ENCODE results near the gene DPM1. TPM values are rescaled to one million over a fixed set of nuclear protein-coding genes. Genes with fewer than 3 reads are reported as not detected.

The DPM1 gene
- total RNA-seq, 2 donors from 2014 or later: 18.1 to 32.7 TPM

DNA sequence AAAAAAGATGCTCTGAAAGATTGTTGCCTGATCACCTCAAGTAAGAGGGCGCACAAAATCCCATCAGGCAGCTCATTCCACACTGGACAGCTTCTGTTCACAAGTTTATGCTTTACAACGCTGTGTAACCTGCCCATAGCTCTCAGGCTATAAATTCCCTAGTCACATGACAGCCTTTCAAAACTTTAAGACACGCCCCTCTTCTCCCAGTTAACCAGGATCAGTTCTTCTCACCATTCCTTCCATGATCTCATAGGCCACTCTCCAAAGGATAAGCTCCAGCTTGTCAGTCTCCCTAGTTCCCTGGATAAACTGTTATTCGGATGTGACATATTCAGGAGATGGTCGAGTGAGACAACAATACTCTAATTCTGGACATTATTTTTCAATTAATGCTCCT, 42.1 kb downstream of the DPM1 start:
- Histone ChIP-seq H3K36me3 (replicated peaks in 1 of 2; ENCODE audit: insufficient read depth in 1 of 2, low read depth in 2 of 2) (no peaks in the 10 kb centered on the region), H3K27ac (no peak overlapping the region), H3K4me3 (no peak overlapping the region), H3K9me3 (no peaks in the 10 kb centered on the region), H3K27me3 (no peaks in the 10 kb centered on the region), H3K4me1 (peaks cover 69% of the 10 kb centered on the region)
- intact Hi-C loops (cut with DNase I): no loop called here
- ATAC-seq (peak; percentile 47), DNase-seq (no peak)
- 57 to 58% methylated on average over 5 of the region's 5 CpGs for WGBS, 2 donors
- TF ChIP-seq POLR2A (IDR thresholded peaks at IDR 0.05): no peak
- TF ChIP-seq CTCF (IDR thresholded peaks at IDR 0.05): no peak

GRCh38 chr20:50915424-50915823, 42.9 kb downstream of the DPM1 start:
- peaks cover 68% of the 10 kb centered on the region for H3K4me1 ChIP-seq
- TF ChIP-seq POLR2A (IDR thresholded peaks at IDR 0.05) (no peak), CTCF (IDR thresholded peaks at IDR 0.05) (no peak)
- H3K27me3 ChIP-seq: no peaks in the 10 kb centered on the region
- no peak overlapping the region for H3K4me3 ChIP-seq
- intact Hi-C loops (cut with DNase I): no loop called here
- no peaks in the 10 kb centered on the region for H3K9me3 ChIP-seq
- ATAC-seq (no peak), DNase-seq (no peak)
- H3K36me3 ChIP-seq (replicated peaks in 1 of 2; ENCODE audit: insufficient read depth in 1 of 2, low read depth in 2 of 2): no peaks in the 10 kb centered on the region
- H3K27ac ChIP-seq: no peak overlapping the region
- WGBS, 2 donors: 57 to 68% methylated on average over 3 of the region's 3 CpGs

DNA sequence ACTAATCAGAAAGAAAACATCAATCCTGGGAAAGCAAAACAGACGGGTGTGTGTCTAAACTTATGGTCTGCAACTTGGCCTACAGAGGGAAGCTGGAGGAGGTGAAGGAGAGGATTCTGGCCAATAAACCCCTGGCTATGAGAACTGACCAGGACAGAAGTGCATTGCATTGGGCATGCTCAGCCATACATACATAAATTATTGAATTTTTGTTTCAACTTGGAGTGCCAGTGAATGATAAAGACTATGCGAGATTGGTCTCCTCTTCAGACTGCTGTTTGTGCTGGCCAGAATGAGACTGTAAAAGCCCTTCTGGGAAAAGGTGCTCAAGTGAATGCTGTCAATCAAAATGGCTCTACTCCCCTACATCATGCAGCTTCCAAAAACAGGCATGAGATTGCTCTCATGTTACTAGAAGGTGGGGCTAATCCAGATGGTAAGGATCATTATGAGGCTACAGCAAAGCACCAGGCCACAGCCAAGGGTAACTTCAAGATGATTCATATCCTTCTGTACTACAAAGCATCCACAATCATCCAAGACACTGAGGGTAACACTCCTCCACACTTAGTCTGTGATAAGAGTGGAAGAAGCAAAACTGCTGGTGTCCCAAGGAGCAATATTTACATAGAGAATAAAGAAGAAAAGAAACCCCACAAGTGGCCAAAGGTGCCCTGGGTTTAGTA, 44.5 kb downstream of the DPM1 start:
- 39 to 46% methylated on average over 2 of the region's 2 CpGs for WGBS, 2 donors

GRCh38 chr20:50911716-50912115, 46.6 kb downstream of the DPM1 start:
- no peak for ATAC-seq
- peaks cover 41% of the 10 kb centered on the region for H3K4me1 ChIP-seq
- intact Hi-C loops (cut with DNase I): no loop called here
- H3K36me3 ChIP-seq (replicated peaks in 1 of 2; ENCODE audit: insufficient read depth in 1 of 2, low read depth in 2 of 2): no peaks in the 10 kb centered on the region
- DNase-seq: no peak
- no peak overlapping the region for H3K4me3 ChIP-seq
- H3K27me3 ChIP-seq: no peaks in the 10 kb centered on the region
- H3K27ac ChIP-seq: no peak overlapping the region
- no peaks in the 10 kb centered on the region for H3K9me3 ChIP-seq
- WGBS, 2 donors: 29 to 34% methylated on average over 1 of the region's 1 CpG
- TF ChIP-seq POLR2A (IDR thresholded peaks at IDR 0.05): no peak
- TF ChIP-seq CTCF (IDR thresholded peaks at IDR 0.05): no peak

More for the DNA sequence above, 44.5 kb downstream of the DPM1 start:
- no peak for DNase-seq
- H3K4me3 ChIP-seq: no peak overlapping the region
- H3K9me3 ChIP-seq: no peaks in the 10 kb centered on the region
- peaks cover 60% of the 10 kb centered on the region for H3K4me1 ChIP-seq
- H3K36me3 ChIP-seq (replicated peaks in 1 of 2; ENCODE audit: insufficient read depth in 1 of 2, low read depth in 2 of 2): no peaks in the 10 kb centered on the region
- TF ChIP-seq CTCF (IDR thresholded peaks at IDR 0.05) (no peak), POLR2A (IDR thresholded peaks at IDR 0.05) (no peak)
- H3K27me3 ChIP-seq: no peaks in the 10 kb centered on the region
- intact Hi-C loops (cut with DNase I): no loop called here
- no peak overlapping the region for H3K27ac ChIP-seq
- ATAC-seq: no peak

DNA sequence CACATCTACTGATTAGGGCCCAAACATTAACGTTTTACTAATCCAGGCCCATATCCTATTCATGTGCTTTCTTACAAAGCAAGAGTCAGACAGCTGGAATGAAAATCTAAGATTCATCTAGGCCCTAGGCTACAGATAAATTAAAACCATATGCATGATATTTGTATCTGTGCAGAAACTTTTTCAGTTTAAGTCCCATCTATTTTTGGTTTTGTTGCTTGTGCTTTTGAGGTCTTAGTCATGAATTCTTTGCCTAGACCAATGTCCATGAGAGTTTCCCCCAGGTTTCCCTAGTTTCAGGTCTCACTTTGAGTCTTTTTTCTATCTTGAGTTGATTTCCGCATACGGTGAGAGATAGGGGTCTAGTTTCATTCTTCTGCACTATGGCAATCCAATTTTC, 47.3 kb downstream of the DPM1 start:
- Histone ChIP-seq H3K4me3 (no peak overlapping the region), H3K27ac (no peak overlapping the region), H3K36me3 (replicated peaks in 1 of 2; ENCODE audit: insufficient read depth in 1 of 2, low read depth in 2 of 2) (no peaks in the 10 kb centered on the region), H3K4me1 (peaks cover 34% of the 10 kb centered on the region), H3K9me3 (no peaks in the 10 kb centered on the region), H3K27me3 (no peaks in the 10 kb centered on the region)
- TF ChIP-seq CTCF (IDR thresholded peaks at IDR 0.05) (no peak), POLR2A (IDR thresholded peaks at IDR 0.05) (no peak)
- 67 to 72% methylated on average over 3 of the region's 3 CpGs for WGBS, 2 donors
- intact Hi-C loops (cut with DNase I): no loop called here
- ATAC-seq: no peak
- DNase-seq: no peak
